Stimulated activated CD4-positive, alpha-beta T cell treated with anti-CD3 and anti-CD28 coated beads, Interleukin-12 subunit alpha, Interleukin-12 subunit beta, amount 100 ng/mL, for 4 hours (primary cell): ENCODE measurements around the gene ATG16L2.
"Not testable (repeated sequence)": the region's sequence is repeated elsewhere in the genome, so short reads cannot be mapped to it uniquely, and the experiment has no call there.

Experiments used
- DNase-seq: peaks from one replicate; pipeline ENCODE4 v3.0.0-alpha.2; 2020

The ATG16L2 gene

GRCh38 chr11:72850832-72851231, 36.6 kb downstream of the ATG16L2 start:
- no peak for DNase-seq

- no peak for DNase-seq
Observed at GRCh38 chr11:72851726-72852125, 37.5 kb downstream of the ATG16L2 start.

- no peak for DNase-seq
Observed at GRCh38 chr11:72856065-72856464, 41.9 kb downstream of the ATG16L2 start.

- no peak for DNase-seq
Observed at GRCh38 chr11:72856551-72857345, 42.5 kb downstream of the ATG16L2 start.

GRCh38 chr11:72858267-72858666, 44.1 kb downstream of the ATG16L2 start:
- not testable (repeated sequence) for DNase-seq

- DNase-seq, result no peak
Observed at GRCh38 chr11:72859126-72859525, 44.9 kb downstream of the ATG16L2 start.

GRCh38 chr11:72860010-72860409, 45.8 kb downstream of the ATG16L2 start:
- no peak for DNase-seq

- no peak for DNase-seq
Observed at GRCh38 chr11:72860592-72860991, 46.4 kb downstream of the ATG16L2 start.

GRCh38 chr11:72863091-72863490, 48.9 kb downstream of the ATG16L2 start:
- no peak for DNase-seq

- DNase-seq, result no peak
Observed at GRCh38 chr11:72863916-72864315, 49.7 kb downstream of the ATG16L2 start.

- no peak for DNase-seq
Observed at GRCh38 chr11:72864702-72865655, 50.8 kb downstream of the ATG16L2 start.

GRCh38 chr11:72867970-72868369, 53.8 kb downstream of the ATG16L2 start:
- DNase-seq, result no peak

- DNase-seq, result no peak
Observed at GRCh38 chr11:72869831-72870230, 55.6 kb downstream of the ATG16L2 start.

- no peak for DNase-seq
Observed at GRCh38 chr11:72871119-72871518, 56.9 kb downstream of the ATG16L2 start.

- no peak for DNase-seq
Observed at GRCh38 chr11:72872012-72872411, 57.8 kb downstream of the ATG16L2 start.

- no peak for DNase-seq
Observed at GRCh38 chr11:72875736-72876135, 61.5 kb downstream of the ATG16L2 start.

- DNase-seq, result no peak
Observed at GRCh38 chr11:72876147-72876546, 61.9 kb downstream of the ATG16L2 start.
